OCI-M1 (cell line): ENCODE measurements around the gene WASF2.
"Not testable (repeated sequence)": the region's sequence is repeated elsewhere in the genome, so short reads cannot be mapped to it uniquely, and the experiment has no call there.

Source experiments
- DNase-seq: peaks from one replicate; lab custom pipeline; 2025; lab: John Stamatoyannopoulos, UW

Gene WASF2

DNA sequence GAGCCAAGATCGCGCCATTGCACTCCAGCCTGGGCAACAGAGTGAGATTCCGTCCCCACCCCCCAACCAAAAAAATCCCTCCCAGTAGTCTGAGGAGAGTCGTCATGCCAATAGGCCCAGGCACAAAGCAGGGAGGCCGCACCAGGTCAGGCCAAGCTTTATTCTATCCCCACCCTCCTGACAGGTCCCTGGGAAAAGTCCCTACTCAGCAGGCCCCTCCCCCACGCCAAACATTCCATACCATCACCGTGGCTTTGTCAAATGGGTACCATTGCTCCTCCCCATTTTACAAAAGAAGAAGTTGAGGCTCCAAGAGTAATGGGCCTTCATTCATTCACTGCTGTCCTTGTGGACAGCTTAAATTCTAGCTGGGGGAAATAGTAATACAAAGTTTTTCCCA, 92.2 kb downstream of the WASF2 start:
- no peak for DNase-seq

DNA sequence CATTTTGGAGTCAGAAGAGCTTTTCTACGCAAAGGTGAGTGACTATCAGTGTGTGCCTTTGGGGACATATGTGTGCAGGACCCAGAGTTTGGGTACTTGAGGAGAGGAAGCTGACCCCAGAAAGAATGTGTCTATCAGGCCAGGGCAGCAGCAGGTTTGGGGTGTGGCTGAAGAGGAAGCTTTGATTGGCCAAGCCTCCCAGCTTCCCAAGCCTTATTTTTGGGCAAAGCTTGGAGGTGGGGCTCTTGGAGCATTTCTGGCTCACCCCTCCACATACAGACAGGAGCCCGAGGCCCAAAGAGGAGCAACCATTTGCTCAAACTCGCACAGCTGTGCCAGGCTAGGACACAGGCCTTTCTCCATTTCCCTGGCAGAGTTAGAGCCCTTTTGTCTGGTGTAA, 92.9 kb downstream of the WASF2 start:
- DNase-seq = no peak

GRCh38 chr1:27395441-27396195, 94.3 kb downstream of the WASF2 start:
- peak; percentile 89 for DNase-seq

GRCh38 chr1:27394925-27395324, 95.0 kb downstream of the WASF2 start:
- no peak for DNase-seq

DNA sequence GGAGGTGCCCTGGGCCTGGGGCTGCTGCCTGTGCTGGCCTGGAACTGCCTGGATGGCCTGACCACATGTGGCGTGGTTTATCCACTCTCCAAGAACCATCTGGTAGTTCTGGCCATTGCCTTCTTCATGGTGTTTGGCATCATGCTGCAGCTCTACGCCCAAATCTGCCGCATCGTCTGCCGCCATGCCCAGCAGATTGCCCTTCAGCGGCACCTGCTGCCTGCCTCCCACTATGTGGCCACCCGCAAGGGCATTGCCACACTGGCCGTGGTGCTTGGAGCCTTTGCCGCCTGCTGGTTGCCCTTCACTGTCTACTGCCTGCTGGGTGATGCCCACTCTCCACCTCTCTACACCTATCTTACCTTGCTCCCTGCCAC, 95.7 kb downstream of the WASF2 start:
- no peak for DNase-seq

DNA sequence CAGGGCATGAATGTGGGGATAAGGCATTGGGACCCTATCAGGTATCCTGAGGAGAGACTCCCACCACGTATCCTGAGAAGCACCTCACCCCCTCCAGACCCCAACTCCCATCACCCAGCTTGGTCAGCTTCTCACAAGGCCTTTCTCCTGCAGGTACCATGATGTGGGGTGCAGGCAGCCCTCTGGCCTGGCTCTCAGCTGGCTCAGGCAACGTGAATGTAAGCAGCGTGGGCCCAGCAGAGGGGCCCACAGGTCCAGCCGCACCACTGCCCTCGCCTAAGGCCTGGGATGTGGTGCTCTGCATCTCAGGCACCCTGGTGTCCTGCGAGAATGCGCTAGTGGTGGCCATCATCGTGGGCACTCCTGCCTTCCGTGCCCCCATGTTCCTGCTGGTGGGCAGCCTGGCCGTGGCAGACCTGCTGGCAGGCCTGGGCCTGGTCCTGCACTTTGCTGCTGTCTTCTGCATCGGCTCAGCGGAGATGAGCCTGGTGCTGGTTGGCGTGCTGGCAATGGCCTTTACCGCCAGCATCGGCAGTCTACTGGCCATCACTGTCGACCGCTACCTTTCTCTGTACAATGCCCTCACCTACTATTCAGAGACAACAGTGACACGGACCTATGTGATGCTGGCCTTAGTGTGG, 96.2 kb downstream of the WASF2 start:
- no peak for DNase-seq

DNA sequence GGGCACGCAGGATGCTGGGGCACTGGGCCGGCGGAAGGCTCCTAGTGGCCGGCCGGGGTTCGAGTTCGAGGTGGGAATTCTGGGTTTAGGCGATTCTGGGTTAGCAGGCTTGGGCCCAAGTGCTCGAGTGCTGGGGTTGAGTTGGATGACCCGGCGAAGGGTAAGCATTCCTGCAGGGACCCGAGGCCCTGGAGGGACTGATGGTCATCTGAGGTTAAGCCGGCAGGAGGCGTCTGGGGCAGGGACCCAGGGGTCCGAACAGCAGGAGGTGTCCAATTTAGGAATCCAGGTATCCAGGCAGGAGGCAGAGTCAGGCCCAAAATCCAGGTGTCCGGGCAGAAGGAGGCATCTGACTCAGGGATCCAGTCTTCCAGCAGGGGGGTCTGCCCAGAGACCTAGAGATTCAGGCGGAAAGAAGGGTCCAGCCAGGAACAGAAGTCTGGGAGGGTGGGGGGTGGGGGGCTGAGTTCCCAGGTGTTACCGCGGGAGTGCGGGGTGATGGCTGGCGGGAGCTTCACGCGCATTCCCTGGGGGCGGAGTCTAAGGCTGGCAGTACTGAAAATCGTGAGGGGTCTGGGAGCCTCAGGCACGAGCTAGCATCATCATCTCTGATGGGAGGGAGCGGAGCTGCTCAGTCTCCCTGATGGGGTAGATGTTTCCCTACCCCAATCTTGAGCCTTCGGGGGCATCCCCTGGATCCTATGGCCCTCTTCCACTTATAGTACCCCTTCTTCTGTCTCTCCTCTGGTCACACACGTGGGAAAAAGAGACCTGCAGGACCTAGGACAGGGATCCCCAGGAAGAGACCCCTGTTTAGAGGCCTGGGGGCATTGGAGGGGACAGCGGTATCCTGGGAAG, 97.0 kb downstream of the WASF2 start:
- no peak for DNase-seq

GRCh38 chr1:27392096-27392777, 97.7 kb downstream of the WASF2 start, which contains the start of gene GPR3:
Gene GPR3, plus strand, starts transcription at chr1:27392622. Its CDS starts 1,177 bp downstream, at chr1:27393799.
- DNase-seq = peak; percentile 96

- DNase-seq = peak; percentile 71
Observed at GRCh38 chr1:27391511-27392095, 98.4 kb downstream of the WASF2 start.

GRCh38 chr1:27388337-27389005, 101.5 kb downstream of the WASF2 start:
- peak; percentile 67 for DNase-seq

GRCh38 chr1:27384797-27385196, 105.2 kb downstream of the WASF2 start:
- DNase-seq = not testable (repeated sequence)

DNA sequence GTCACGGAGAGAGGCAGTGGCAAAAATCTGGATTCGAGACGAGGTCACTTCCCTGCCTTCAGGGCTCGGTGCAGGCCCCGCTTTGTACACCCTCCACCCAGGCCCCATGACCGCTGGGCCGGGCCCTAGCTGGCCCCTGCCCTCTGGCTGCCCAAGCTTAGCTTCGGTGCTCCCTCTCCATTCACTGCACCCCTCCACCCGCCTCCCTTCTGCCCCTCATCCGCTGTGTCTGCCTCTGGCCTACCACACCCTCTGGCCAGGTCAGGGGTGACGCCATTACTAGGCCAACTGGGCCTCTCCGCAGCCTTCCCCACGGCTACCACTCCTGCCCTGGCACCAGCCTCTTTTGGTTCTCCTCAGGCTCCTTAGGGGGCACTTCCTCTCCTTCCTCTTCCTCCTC, 106.3 kb downstream of the WASF2 start:
- DNase-seq = no peak

- no peak for DNase-seq
Observed at GRCh38 chr1:27383039-27383605, 106.8 kb downstream of the WASF2 start, which contains the start of gene CD164L2. Gene CD164L2, minus strand, starts transcription at chr1:27383333. Its CDS starts 94 bp downstream, at chr1:27383239.

- DNase-seq = no peak
Observed at GRCh38 chr1:27381969-27382762, 107.8 kb downstream of the WASF2 start.

- DNase-seq = no peak
Observed at GRCh38 chr1:27380766-27381733, 108.9 kb downstream of the WASF2 start.

- DNase-seq = no peak
Observed at GRCh38 chr1:27380224-27380623, 109.7 kb downstream of the WASF2 start.

DNA sequence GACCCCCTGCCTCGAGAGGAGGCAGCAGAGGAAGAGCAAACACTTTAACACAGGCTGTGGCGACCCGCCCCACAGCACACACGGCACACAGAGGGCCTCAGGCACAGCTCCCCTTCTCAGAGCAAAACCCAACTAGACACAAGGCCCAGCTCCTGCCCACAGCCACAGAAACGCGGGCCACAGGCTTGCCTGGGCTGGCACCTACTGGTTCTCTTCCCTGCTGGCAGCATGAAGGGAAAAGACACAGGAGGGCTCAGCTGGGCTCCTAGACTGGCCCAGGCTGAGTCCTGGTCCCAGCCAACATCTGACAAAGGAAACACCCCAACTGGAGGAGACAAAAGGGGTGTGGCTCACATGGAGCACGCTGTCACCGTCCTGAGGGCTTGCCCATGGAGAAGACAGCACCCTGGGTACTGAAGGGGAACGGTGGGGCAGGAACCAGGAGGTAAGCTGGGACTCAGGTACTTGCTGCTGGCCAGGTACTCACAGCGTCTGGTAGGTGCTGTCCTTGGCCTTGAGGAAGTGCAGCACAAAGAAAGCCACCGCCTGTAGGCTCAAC, 110.3 kb downstream of the WASF2 start:
- DNase-seq = no peak

DNA sequence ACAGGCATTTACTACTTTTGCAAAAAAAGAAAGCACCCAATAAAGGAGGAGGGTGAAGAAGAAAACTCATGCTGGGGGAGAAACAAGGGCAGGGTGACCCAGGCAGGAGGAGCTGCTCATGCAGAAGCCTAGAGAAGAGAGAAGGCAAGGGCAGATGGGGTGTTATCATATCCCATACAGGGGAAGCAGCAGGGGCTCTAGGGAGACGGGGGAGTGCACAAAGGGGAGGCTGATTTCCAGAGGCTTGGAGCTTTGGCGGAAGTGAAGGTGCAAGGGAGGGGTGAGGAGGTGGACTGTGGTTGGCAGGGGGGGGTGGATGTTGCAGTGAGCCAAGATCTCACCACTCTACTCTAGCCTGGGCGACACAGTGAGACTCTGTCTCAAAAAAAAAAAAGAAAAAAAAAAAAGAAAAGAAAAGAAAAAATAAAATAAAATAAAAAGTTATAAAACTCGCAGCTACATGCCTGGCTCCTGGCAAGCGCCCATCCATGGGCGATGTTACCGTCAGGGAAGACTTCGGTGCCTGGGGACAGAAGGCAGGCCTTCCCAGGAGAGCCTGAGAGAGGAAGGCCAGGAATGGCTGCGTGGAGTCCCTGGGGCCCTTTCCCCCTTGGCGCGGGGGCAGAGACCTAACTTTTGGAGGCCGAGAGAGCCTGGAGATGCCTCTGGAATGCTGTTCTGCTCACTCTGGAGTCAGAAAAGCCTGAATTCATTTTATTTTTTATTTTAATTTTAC, 112.0 kb downstream of the WASF2 start:
- no peak for DNase-seq
